Large intestine (tissue), 3 donors: ENCODE measurements around the gene KLF6. TPM values are rescaled to one million over a fixed set of nuclear protein-coding genes. Genes with fewer than 3 reads are reported as not detected.

ENCODE experiments used
- DNase-seq, 2 donors: peaks; one replicate each; pipeline versions ENCODE4 v3.0.0 to v3.0.0-alpha.2; 2013
- H3K27ac ChIP-seq: one replicate; pipeline ENCODE4 v1.5.1; 2013; ENCODE audit warnings: low read length
- H3K27me3 ChIP-seq: 2 replicates; pipeline ENCODE4 v1.6.1; 2013; ENCODE audit warnings: low read length; ENCODE audit not compliant: control insufficient read depth, insufficient read depth
- H3K36me3 ChIP-seq: 2 replicates; pipeline ENCODE4 v1.6.1; 2013; ENCODE audit warnings: low read length; ENCODE audit not compliant: control insufficient read depth, insufficient read depth
- H3K4me1 ChIP-seq: one replicate; pipeline ENCODE4 v1.6.1; 2013; ENCODE audit warnings: low read length; ENCODE audit not compliant: control insufficient read depth, insufficient read depth
- H3K4me3 ChIP-seq: one replicate; pipeline ENCODE4 v1.5.1; 2013; ENCODE audit warnings: low read length
- H3K9me3 ChIP-seq: one replicate; pipeline ENCODE4 v1.6.1; 2013; ENCODE audit warnings: mild to moderate bottlenecking, low read depth, low read length, moderate library complexity; ENCODE audit not compliant: control insufficient read depth
- WGBS: methylation state at CpG from one replicate; pipeline ENCODE4 v1.1.5; 2013; ENCODE audit warnings: low lambda C conversion rate; ENCODE audit not compliant: insufficient coverage; 5-methylcytosine and 5-hydroxymethylcytosine counted together
- polyA plus RNA-seq: library from polyadenylated mRNA; unstranded; fragments of 120-200 nt; gene quantifications from one replicate; pipeline ENCODE4 v1.2.1, GENCODE V29; 2013

Gene KLF6
- polyA plus RNA-seq, 1 donor = 116 TPM

DNA sequence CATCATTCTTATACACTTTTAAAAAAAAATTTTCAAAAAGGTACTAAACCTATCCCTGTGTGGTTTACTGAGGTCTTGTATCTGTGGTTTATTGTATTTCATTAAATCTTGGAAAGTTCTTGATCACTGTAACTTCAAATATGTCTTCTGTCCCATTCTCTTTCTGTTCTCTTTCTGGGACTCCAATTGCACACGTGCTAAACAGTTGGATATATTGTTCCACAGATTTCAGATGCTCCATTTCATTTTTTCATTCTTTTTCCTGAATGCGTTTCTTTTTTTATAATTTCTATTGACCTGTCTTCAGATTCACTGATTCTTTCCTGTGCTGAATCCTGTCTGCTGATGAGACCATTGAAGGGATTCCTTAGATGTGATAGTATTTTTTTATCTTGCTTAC lies 4.6 kb upstream of the KLF6 start:
- H3K27ac ChIP-seq = no peak overlapping the region
- H3K9me3 ChIP-seq = peaks cover 4% of the 10 kb centered on the region
- no peaks in the 10 kb centered on the region for H3K36me3 ChIP-seq
- H3K4me1 ChIP-seq = peaks cover 9% of the 10 kb centered on the region
- 75% methylated on average over 2 of the region's 2 CpGs for WGBS
- H3K27me3 ChIP-seq = no peaks in the 10 kb centered on the region
- DNase-seq = no peak
- no peak overlapping the region for H3K4me3 ChIP-seq

DNA sequence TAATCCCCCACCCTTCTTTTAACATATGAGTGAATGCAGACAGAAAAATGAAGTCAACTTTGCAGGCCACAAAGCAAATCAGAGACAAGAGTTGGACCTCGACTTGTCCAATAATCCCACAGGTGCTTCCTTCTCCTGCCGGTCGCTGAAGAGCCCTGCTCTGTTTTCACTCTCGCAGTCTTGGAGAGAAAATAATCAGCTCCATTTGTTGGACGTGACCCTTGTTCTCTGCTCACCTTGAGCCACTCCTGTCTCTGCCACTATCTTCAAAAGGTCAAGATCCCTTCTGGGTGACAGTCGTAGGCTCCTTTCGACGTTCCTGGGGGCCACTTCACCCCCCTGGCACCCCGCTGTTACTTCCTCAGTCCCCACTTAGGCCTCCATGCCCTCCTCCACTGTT lies 2.8 kb upstream of the KLF6 start:
- Histone ChIP-seq H3K4me3 (no peak overlapping the region), H3K36me3 (no peaks in the 10 kb centered on the region), H3K4me1 (peaks cover 9% of the 10 kb centered on the region), H3K27me3 (no peaks in the 10 kb centered on the region), H3K27ac (peak overlapping the region; percentile 38), H3K9me3 (peaks cover 4% of the 10 kb centered on the region)
- DNase-seq = peak in 1 of 2 donors; percentile 65
- 50% methylated on average over 3 of the region's 9 CpGs for WGBS

DNA sequence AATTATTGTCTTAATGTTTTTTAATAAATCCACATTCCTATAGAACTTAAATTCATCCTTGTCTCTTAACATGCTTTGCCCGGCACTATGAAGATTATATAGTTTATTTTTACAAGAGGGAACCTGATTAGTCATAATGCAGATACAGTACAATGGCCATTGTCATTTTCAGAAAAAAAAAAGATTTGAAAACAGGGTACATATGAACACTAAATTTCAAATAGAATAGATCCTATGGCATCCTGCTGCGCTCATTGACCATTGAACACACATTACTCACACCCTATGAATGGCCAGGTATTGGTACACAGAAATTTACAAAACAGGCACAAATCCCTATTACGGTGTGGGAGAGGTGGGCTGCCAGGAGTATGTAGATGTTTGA lies 2.0 kb upstream of the KLF6 start:
- peaks cover 3% of the 10 kb centered on the region for H3K36me3 ChIP-seq
- 67% methylated on average over 2 of the region's 3 CpGs for WGBS
- peaks cover 4% of the 10 kb centered on the region for H3K9me3 ChIP-seq

DNA sequence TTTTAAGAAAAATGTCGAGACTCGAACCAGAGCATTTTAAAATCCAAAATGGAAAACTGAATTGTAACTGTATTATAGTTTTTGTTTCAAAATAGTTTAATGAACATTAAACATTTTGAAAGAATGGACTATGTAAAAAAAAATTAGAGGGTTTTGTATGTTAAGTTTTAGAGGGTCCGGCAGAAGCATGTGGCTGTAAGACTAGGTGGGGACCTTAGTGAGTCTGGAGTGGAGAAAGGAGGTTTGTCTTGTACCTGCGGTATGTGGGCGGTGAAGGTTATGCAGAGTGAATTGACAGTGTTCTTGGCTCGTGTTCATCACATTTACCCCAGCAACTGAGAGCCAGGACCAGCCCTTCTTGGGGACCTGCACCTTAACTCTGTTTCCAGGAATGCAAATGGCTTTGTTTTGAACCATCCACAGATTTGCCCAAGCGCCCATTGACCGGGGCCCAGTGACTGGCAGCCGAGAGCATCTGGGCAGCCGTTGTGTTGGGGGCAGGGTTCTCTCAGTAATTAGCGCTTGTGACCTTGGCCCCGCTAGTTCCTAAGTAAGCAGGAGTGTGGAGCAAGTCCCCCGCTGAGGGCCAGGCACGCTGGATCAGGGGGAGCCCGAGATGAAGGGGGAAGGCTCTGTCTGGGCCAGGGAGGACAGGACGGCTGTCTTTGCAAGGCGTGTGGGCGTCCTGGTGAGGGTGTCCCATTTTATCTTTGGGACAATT lies 1.4 kb upstream of the KLF6 start:
- Histone ChIP-seq H3K9me3 (peaks cover 6% of the 10 kb centered on the region), H3K36me3 (peaks cover 8% of the 10 kb centered on the region), H3K27ac (peak overlapping the region; percentile 90), H3K27me3 (no peaks in the 10 kb centered on the region), H3K4me1 (peaks cover 21% of the 10 kb centered on the region), H3K4me3 (peak overlapping the region; percentile 63)
- DNase-seq = peak; percentile 61 to 85
- WGBS = 14% methylated on average over 2 of the region's 18 CpGs

More for the DNA sequence above, 2.0 kb upstream of the KLF6 start:
- peak overlapping the region; percentile 90 for H3K27ac ChIP-seq
- DNase-seq = no peak
- H3K4me3 ChIP-seq = no peak overlapping the region
- peaks cover 15% of the 10 kb centered on the region for H3K4me1 ChIP-seq
- no peaks in the 10 kb centered on the region for H3K27me3 ChIP-seq

DNA sequence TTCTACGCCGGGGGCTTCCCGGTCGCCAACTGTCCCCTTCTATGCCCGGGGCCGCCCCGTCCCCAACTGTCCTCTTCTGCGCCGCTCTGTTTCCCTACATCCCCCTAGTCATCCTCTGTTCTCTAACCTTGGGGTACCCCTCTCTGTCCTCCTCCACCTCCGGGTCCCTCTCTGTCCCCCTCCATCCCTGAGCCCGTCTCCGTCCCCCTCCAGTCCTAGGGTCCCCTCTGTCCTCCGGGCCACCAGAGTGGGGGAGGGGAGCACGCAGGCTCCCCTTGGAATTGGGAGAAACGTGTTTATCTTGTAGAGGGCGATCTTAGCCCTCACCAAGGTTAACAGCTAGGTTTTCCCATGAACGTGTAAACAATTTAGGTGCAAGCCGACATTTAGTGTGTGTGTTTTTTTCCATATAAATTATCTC lies 852 bp upstream of the KLF6 start:
- DNase-seq = peak in 1 of 2 donors; percentile 72
- H3K9me3 ChIP-seq = peaks cover 8% of the 10 kb centered on the region
- WGBS = 0% methylated on average over 1 of the region's 18 CpGs
- peaks cover 27% of the 10 kb centered on the region for H3K4me1 ChIP-seq
- H3K27me3 ChIP-seq = no peaks in the 10 kb centered on the region
- H3K27ac ChIP-seq = peak overlapping the region; percentile 90
- H3K4me3 ChIP-seq = peak overlapping the region; percentile 63
- H3K36me3 ChIP-seq = peaks cover 14% of the 10 kb centered on the region

DNA sequence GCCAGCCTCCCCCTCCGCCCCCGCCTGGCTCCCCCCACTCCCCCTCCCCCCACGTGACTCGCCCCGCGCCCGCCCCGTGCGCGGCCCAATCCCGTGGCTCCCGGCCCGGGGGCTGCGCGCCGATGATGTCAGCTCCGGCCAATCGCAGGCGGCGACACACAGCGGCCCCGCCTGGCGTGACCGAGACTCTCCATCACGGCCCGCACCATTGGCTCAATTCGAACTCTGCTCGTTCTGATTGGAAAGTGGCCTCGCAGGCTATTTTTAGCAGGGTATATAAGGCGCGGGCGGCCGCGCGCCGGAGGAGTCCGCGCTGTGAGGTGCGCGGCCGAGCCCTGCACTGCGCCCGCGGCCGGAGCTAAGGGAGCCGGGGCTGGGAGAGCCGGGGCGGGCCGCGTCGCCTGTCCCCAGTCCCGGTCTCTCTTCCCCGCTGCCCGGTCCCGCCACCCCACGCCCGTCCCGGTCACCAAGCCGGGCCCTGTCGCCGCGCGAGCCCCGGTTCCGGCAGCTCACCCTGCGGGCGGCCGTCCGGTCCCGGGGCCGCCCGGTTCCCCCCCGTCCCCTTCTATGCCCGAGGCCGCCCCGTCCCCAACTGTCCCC lies 342 bp upstream of the KLF6 start:
- WGBS = no CpG with 5 or more reads among the region's 76 CpGs
- Histone ChIP-seq H3K27me3 (no peaks in the 10 kb centered on the region), H3K4me3 (peak overlapping the region; percentile 90), H3K9me3 (peaks cover 8% of the 10 kb centered on the region), H3K4me1 (peaks cover 29% of the 10 kb centered on the region), H3K36me3 (peaks cover 19% of the 10 kb centered on the region), H3K27ac (peak overlapping the region; percentile 99)
- peak; percentile 99 to 100 for DNase-seq

DNA sequence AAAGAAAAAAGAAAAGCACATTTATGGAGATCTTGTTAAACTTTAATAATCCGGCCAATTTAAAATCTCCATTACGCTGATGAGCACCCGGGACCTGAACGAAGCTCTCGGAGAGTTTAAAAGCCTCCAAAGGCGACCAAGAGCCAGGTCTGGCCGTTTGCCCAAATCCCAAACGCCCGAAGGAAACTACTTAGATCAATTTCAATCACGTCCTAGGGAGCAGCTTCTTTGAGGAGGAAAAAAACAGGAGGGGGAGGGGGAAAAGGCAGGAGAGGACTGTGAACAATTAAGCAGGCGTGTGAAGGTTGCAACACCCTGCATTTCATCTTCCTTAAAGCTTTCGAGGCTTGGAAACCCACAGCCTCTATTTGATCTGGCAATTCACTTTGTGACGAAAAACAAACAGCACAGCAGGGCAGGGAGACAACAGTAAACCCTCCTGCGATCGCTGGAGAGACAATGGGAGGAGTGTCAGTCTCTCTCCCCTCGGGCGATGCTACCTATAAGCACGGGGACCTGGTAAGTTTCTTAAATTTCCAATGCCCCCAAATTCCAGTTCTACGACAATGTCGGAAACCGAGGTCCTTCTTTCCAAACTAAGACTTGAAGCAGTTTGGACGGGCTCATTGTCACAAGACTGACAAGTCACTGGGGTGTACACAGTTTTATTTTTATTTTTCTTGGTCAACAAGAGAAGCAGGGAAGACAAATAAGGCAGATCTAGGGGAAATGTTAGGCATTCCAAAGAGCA lies 1.2 kb downstream of the KLF6 start:
- peak; percentile 63 to 83 for DNase-seq
- Histone ChIP-seq H3K36me3 (peaks cover 34% of the 10 kb centered on the region), H3K27me3 (no peaks in the 10 kb centered on the region), H3K27ac (peak overlapping the region; percentile 99), H3K9me3 (peaks cover 4% of the 10 kb centered on the region), H3K4me1 (peaks cover 29% of the 10 kb centered on the region), H3K4me3 (peak overlapping the region; percentile 90)
- no CpG with 5 or more reads among the region's 22 CpGs for WGBS

DNA sequence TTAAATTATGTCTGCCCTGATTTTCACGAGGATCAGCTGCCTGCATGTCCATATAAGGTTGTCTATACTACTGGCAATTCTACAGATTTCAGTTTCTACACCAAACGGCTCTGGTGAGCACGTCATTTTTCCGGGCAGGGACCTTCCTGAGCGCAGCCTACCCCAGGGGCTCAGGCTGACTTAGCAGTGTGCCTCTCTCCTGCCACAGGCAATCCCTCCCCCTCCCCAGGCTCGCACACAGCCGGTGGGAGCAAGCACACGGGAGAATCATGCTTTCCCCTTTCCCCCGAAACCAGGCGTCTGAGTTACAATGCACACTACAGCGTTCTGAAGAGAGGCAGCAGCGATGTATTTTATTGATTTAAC lies 1.7 kb downstream of the KLF6 start:
- peaks cover 29% of the 10 kb centered on the region for H3K4me1 ChIP-seq
- peak overlapping the region; percentile 90 for H3K4me3 ChIP-seq
- H3K27ac ChIP-seq = peak overlapping the region; percentile 99
- peak; percentile 74 to 83 for DNase-seq
- 0% methylated on average over 2 of the region's 12 CpGs for WGBS
- H3K27me3 ChIP-seq = no peaks in the 10 kb centered on the region
- peaks cover 40% of the 10 kb centered on the region for H3K36me3 ChIP-seq
- H3K9me3 ChIP-seq = peaks cover 4% of the 10 kb centered on the region

DNA sequence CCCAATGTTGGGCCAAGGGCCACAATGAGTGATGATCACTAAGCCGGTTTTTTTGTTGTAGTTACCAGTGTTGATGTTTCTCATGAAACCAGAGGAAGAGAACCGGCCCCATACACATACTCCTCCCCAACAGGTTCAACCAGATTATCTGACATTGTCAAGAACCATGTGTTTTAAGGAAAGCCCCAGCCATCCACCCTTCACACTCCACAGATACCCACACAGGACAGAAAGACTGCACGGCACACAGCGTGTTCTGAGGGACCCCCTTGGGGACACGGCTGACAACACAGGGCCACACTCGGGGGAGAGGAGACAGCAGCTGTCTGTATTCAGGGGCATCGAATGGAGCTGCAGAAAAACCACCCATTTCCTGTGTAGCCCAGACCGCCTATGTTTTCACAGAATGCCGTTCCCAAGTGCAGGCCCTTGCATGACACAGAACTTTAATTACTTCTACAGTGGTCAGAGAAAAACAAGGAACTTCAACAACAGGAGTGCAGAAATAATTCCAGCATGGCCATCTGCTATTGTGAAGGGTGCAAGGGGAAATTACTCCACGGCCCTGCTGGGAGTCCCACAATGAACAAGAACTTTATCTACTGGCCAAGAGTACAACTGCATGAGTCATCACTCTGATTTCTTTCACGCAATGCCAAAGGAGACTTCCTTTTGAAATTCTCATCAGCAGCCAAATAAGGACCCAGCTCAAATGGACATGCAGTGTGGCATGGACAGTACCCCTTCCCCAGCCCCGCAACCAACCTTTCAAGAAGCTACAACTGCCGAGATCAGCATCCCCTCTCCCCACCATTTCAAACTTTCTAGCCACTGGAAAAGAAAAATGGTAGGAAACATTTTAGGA lies 2.3 kb downstream of the KLF6 start:
- H3K4me3 ChIP-seq = peak overlapping the region; percentile 90
- H3K36me3 ChIP-seq = peaks cover 44% of the 10 kb centered on the region
- peaks cover 4% of the 10 kb centered on the region for H3K9me3 ChIP-seq
- 0% methylated on average over 1 of the region's 13 CpGs for WGBS
- peak; percentile 84 to 92 for DNase-seq
- peaks cover 29% of the 10 kb centered on the region for H3K4me1 ChIP-seq
- H3K27ac ChIP-seq = peak overlapping the region; percentile 99
- H3K27me3 ChIP-seq = no peaks in the 10 kb centered on the region

DNA sequence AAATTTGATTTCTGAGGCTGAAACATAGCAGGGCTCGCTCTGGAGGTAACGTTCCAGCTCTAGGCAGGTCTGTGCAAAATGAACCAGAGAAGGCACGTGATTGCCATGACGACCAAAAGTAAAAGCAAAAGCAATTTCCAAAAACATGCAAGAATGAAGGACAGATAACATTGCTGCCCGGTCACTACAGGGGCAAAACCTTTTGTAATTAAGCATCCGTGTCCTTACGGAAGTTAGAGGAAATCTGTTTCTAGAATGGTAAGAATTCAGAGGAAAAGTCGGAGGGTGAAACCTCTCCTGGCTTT lies 2.9 kb downstream of the KLF6 start:
- peaks cover 4% of the 10 kb centered on the region for H3K9me3 ChIP-seq
- peaks cover 33% of the 10 kb centered on the region for H3K4me1 ChIP-seq
- peak overlapping the region; percentile 90 for H3K4me3 ChIP-seq
- H3K27me3 ChIP-seq = no peaks in the 10 kb centered on the region
- peaks cover 48% of the 10 kb centered on the region for H3K36me3 ChIP-seq
- WGBS = 60% methylated on average over 1 of the region's 8 CpGs
- peak overlapping the region; percentile 99 for H3K27ac ChIP-seq
- DNase-seq = no peak
